ENCODE data around the gene DGKG.

DGKG gene

GRCh38 chr3:186255703-186256331 lies 106.2 kb downstream of the DGKG start:
- TF ChIP-seq JUND (IDR thresholded peaks at IDR 0.05; ENCODE audit: low read depth): no peak
- no peak for DNase-seq (ENCODE audit: low read depth in 1 of 2, low spot score in 1 of 2)
- in situ Hi-C loops (cut with HindIII; ENCODE audit: low pct_unique_long_range_greater_than_20kb, low sequenced_read_pairs): no loop called here

- DNase-seq (ENCODE audit: low read depth in 1 of 2, low spot score in 1 of 2): no peak
- TF ChIP-seq JUND (IDR thresholded peaks at IDR 0.05; ENCODE audit: low read depth): no peak
- in situ Hi-C loops (cut with HindIII; ENCODE audit: low pct_unique_long_range_greater_than_20kb, low sequenced_read_pairs): no loop called here
Observed at GRCh38 chr3:186254676-186255650, 107.1 kb downstream of the DGKG start.

GRCh38 chr3:186251948-186252619 lies 110.0 kb downstream of the DGKG start:
- no peak for TF ChIP-seq JUND (IDR thresholded peaks at IDR 0.05; ENCODE audit: low read depth)
- in situ Hi-C loops (cut with HindIII; ENCODE audit: low pct_unique_long_range_greater_than_20kb, low sequenced_read_pairs): no loop called here
- no peak for DNase-seq (ENCODE audit: low read depth in 1 of 2, low spot score in 1 of 2)

- in situ Hi-C loops (cut with HindIII; ENCODE audit: low pct_unique_long_range_greater_than_20kb, low sequenced_read_pairs): no loop called here
- no peak for DNase-seq (ENCODE audit: low read depth in 1 of 2, low spot score in 1 of 2)
- no peak for TF ChIP-seq JUND (IDR thresholded peaks at IDR 0.05; ENCODE audit: low read depth)
Observed at GRCh38 chr3:186248850-186249249, 113.2 kb downstream of the DGKG start.

- DNase-seq (ENCODE audit: low read depth in 1 of 2, low spot score in 1 of 2): no peak
- TF ChIP-seq JUND (IDR thresholded peaks at IDR 0.05; ENCODE audit: low read depth): no peak
- in situ Hi-C loops (cut with HindIII; ENCODE audit: low pct_unique_long_range_greater_than_20kb, low sequenced_read_pairs): no loop called here
Observed at GRCh38 chr3:186247821-186248814, 113.9 kb downstream of the DGKG start.

GRCh38 chr3:186246941-186247340 lies 115.1 kb downstream of the DGKG start:
- no peak for TF ChIP-seq JUND (IDR thresholded peaks at IDR 0.05; ENCODE audit: low read depth)
- DNase-seq (ENCODE audit: low read depth in 1 of 2, low spot score in 1 of 2): no peak
- in situ Hi-C loops (cut with HindIII; ENCODE audit: low pct_unique_long_range_greater_than_20kb, low sequenced_read_pairs): no loop called here

- DNase-seq (ENCODE audit: low read depth in 1 of 2, low spot score in 1 of 2): no peak
- in situ Hi-C loops (cut with HindIII; ENCODE audit: low pct_unique_long_range_greater_than_20kb, low sequenced_read_pairs): no loop called here
Observed at GRCh38 chr3:186244016-186244415, 118.0 kb downstream of the DGKG start.

GRCh38 chr3:186241910-186242821 lies 119.9 kb downstream of the DGKG start:
- DNase-seq (ENCODE audit: low read depth in 1 of 2, low spot score in 1 of 2): peak in 1 of 2 experiments; percentile 81
- in situ Hi-C loops (cut with HindIII; ENCODE audit: low pct_unique_long_range_greater_than_20kb, low sequenced_read_pairs): no loop called here
- no peak for TF ChIP-seq JUND (IDR thresholded peaks at IDR 0.05; ENCODE audit: low read depth)

More at GRCh38 chr3:186244016-186244415, 118.0 kb downstream of the DGKG start:
- no peak for TF ChIP-seq JUND (IDR thresholded peaks at IDR 0.05; ENCODE audit: low read depth)

- TF ChIP-seq JUND (IDR thresholded peaks at IDR 0.05; ENCODE audit: low read depth): no peak
- in situ Hi-C loops (cut with HindIII; ENCODE audit: low pct_unique_long_range_greater_than_20kb, low sequenced_read_pairs): no loop called here
- DNase-seq (ENCODE audit: low read depth in 1 of 2, low spot score in 1 of 2): peak in 1 of 2 experiments; percentile 40
Observed at GRCh38 chr3:186239321-186239720, 122.7 kb downstream of the DGKG start.

GRCh38 chr3:186237915-186238314 lies 124.1 kb downstream of the DGKG start:
- in situ Hi-C loops (cut with HindIII; ENCODE audit: low pct_unique_long_range_greater_than_20kb, low sequenced_read_pairs): no loop called here
- no peak for TF ChIP-seq JUND (IDR thresholded peaks at IDR 0.05; ENCODE audit: low read depth)
- DNase-seq (ENCODE audit: low read depth in 1 of 2, low spot score in 1 of 2): no peak

Measured in T47D (cell line).